Fibroblast of upper back skin (primary cell): ENCODE data around the gene MCM8.
A peak's percentile ranks its signal among the peaks of the same experiment; 100 is the strongest.

Experiments
- DNase-seq: peaks from one replicate; pipeline ENCODE4 v3.0.0-alpha.2; 2013

MCM8 gene

GRCh38 chr20:5947276-5947675 is 3.2 kb upstream of the MCM8 start:
- DNase-seq = no peak

GRCh38 chr20:5949943-5950270 is 545 bp upstream of the MCM8 start:
- no peak for DNase-seq

GRCh38 chr20:5967469-5967868 is 17.0 kb downstream of the MCM8 start:
- DNase-seq = no peak

- DNase-seq = no peak
These were observed 18.0 kb downstream of the MCM8 start for GRCh38 chr20:5968462-5968861.

GRCh38 chr20:5969348-5969935 is 19.0 kb downstream of the MCM8 start:
- no peak for DNase-seq

- DNase-seq = no peak
These were observed 19.5 kb downstream of the MCM8 start for GRCh38 chr20:5969940-5970339.

- DNase-seq = no peak
These were observed 19.9 kb downstream of the MCM8 start for GRCh38 chr20:5970381-5970780.

GRCh38 chr20:5971203-5971602 is 20.8 kb downstream of the MCM8 start:
- DNase-seq = no peak

GRCh38 chr20:5973172-5973571 is 22.7 kb downstream of the MCM8 start:
- DNase-seq = peak; percentile 8

GRCh38 chr20:5973971-5974370 is 23.5 kb downstream of the MCM8 start:
- DNase-seq = no peak

GRCh38 chr20:5974531-5974930 is 24.1 kb downstream of the MCM8 start:
- no peak for DNase-seq

GRCh38 chr20:5975778-5976177 is 25.3 kb downstream of the MCM8 start:
- no peak for DNase-seq

GRCh38 chr20:5977223-5977622 is 26.8 kb downstream of the MCM8 start:
- DNase-seq = no peak

GRCh38 chr20:5977975-5978374 is 27.5 kb downstream of the MCM8 start:
- no peak for DNase-seq

- DNase-seq = no peak
These were observed 29.3 kb downstream of the MCM8 start for GRCh38 chr20:5979801-5980200.

GRCh38 chr20:5980720-5981538 is 30.5 kb downstream of the MCM8 start:
- no peak for DNase-seq

- no peak for DNase-seq
These were observed 36.9 kb downstream of the MCM8 start for GRCh38 chr20:5987383-5987782.

GRCh38 chr20:5989539-5989938 is 39.1 kb downstream of the MCM8 start:
- DNase-seq = no peak

- DNase-seq = no peak
These were observed 40.5 kb downstream of the MCM8 start for GRCh38 chr20:5990946-5991345.

GRCh38 chr20:5991623-5992441 is 41.4 kb downstream of the MCM8 start:
- peak; percentile 4 for DNase-seq

GRCh38 chr20:5996765-5997164 is 46.3 kb downstream of the MCM8 start:
- no peak for DNase-seq

- DNase-seq = no peak
These were observed 49.3 kb downstream of the MCM8 start for GRCh38 chr20:5999783-6000182.

- DNase-seq = no peak
These were observed 50.4 kb downstream of the MCM8 start for GRCh38 chr20:6000871-6001270.

GRCh38 chr20:6006603-6006949 is 56.1 kb downstream of the MCM8 start:
- no peak for DNase-seq
